HG03439 (cell line): ENCODE measurements around the gene KL.

Experiments used
- ATAC-seq: cut with Tn5 transposase; IDR thresholded peaks from one replicate; pipeline ENCODE4 v1.9.1; 2021; ENCODE audit warnings: mild to moderate bottlenecking, moderate library complexity; ENCODE audit not compliant: unreplicated experiment

KL gene

GRCh38 chr13:33016414-33017322 lies at the start of gene KL:
TSS of gene KL (plus strand) at chr13:33016423. CDS start at chr13:33016441, 18 bp downstream.
- ATAC-seq: peak; percentile 33

DNA sequence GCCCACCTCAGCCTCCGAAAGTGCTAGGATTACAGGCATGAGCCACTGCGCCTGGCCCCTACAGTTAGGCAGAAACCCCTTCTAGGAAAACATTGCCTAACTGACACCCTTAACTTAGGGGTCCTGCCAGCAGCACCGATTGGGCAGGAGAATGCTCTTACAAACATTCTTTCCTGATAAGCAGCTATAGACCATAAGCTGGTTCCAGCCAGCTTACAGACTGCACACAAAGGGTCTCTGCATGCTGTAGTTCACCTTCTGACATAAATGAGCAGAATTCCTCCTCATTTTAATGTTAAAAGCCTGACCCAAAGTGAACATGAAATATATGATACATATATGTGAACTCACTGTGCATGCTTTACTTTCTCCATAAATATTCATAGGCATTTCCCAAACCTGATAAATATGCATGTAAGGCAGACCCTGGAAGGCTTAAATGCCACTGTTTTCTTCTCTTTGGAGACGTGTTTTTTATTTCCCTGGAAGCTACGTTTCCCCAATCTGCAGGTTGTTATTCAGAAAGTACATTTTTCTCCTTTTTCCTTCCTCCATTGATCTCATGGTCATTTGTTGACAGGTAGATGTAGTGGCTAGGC lies 48.5 kb upstream of the KL start:
- ATAC-seq: no peak

GRCh38 chr13:32968316-32968715 lies 47.9 kb upstream of the KL start:
- ATAC-seq: no peak

- ATAC-seq: no peak
Observed at GRCh38 chr13:32968793-32969192, 47.4 kb upstream of the KL start.

DNA sequence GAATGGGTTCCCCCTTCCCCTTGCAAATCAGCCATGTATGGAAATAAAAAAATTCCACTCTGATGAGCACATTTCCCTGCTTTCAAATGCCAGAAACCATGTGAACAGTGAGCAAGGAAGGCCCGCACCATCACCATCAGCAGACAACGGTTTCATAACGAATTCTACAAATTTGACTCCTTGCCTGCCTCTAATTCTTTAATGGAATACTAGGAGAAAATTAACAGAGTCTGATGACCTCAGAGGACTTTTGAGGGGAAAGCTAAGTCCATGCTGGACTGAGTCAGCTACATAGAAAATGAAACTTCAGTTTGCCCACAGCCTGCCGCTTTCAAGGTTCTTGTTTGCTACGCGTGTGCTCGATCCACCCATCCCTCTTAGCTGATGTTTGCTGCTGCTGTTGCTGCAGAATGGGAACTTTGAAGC lies 46.7 kb upstream of the KL start:
- ATAC-seq: peak; percentile 77

DNA sequence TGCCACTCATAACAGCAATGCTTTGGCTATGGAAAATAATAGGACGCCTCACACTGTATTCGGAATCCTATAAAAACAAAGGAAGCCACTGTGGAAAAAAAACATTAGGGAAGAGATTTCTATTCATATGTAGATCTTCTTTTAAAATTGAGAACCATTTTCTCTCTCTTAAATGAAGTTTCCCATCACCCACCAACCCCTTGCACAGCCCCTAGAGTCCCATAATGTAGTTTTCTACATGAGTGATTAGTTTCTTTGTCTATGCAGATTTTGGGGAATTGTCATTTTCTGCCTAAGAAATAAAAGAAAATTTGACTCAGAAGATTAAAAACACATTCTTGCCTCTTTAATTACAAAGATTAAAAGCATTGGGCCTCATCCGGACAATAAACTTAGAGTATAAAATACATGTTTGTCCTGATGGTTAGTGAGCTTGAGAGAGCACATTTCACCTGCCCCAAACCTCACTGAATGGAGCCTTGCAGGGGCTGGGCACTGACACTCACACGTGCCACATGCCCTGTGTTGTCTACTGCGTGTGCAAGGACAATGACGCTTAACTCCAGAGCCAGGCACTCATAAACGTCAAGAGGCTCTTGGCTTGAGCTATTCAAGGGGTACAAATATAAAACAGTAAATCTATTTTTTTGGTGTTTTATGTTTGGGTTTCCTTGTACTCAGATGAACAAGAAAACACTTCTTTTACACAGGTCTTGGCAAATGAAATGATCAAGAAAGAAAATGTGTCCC lies 40.0 kb upstream of the KL start:
- ATAC-seq: no peak

DNA sequence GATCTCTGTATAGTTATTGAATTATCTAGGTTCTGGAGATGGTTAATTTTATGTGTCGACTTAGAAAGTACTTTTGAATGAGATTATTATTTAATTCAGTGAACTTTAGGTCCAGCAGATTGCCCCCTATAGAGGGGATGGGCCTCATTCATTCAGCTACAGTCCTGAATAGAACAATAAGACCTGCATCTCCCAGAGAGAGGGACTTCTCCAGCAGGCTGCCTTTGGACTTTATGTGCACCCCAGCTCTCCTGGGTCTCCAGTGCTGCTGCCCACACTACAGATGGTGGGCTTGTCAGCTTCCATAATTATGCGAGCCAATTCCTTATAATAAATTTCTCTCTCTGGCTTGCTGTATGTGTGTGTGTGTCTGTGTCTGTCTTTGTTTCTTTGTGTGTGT lies 39.3 kb upstream of the KL start:
- ATAC-seq: no peak

DNA sequence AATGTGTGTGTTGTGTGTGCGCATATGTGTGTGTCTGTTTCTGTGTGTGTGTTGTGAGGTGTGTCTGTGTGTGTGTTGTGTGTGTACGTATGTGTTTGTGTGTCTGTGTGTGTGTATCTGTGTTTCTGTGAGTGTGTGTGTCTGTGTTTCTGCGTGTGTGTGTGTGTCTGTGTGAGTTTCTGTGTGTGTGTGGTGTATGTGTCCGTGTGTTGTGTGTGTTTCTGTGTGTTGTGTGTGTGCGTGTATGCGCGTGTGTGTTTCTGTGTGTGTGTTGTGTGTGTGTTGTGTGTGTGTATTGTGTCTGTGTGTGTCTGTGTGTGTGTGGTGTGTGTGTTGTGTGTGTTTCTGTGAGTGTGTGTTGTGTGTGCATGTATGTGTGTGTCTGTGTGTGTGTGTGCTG lies 38.9 kb upstream of the KL start:
- ATAC-seq: no peak

GRCh38 chr13:32978278-32978677 lies 37.9 kb upstream of the KL start:
- no peak for ATAC-seq

DNA sequence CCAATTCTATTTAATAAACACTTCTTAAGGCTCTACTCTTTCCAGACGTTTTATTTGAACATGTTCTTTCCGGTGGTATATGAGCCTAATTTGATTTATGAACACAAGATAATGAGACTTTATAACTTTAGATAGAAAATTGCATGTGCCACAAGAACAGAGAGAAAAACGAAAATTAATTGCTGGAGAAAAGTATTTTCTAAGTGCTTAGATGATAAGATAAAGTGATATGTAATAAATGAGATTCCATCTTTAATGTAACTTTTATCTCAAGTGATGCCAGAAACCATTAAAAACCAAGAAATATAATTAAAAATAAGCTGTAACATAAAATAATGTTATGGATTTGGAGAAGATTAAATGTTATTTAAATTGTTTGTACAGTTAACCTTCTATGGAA lies 33.2 kb upstream of the KL start:
- no peak for ATAC-seq

DNA sequence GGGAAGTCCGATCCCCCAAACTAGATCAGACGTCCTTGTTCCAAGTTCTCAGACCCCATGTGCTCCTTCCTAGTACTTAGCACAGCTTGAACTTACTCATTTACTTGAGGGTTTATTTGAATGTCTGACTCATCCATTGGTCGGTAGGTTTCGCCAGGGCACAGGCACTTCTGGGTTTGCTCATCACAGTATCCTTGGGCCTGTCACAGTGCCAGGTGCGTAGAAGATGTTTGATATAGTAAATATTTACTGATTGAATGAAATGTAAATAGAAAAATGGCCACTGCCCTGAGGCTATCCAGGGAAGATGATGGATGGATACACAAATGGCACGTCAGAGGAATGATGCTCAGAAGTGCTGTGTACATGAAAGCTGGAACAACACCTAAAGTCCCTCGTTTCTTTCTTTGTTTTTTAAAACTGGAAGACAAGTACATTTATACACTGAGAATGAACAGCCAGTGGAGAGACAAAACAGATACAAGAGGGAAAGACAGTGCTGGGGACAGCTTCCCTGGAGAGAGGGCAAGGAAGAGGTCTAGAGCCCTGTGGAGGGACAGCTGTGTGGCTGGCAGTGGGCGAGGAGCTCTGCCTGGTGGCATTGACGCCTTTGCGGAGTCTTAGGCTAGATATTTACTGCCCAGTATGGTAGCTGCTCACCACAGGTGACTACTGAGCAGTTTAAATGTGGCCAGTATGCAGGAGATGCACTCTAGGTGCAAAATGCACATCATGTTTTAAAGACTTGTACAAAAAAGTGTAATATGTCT lies 31.2 kb upstream of the KL start:
- ATAC-seq: no peak

DNA sequence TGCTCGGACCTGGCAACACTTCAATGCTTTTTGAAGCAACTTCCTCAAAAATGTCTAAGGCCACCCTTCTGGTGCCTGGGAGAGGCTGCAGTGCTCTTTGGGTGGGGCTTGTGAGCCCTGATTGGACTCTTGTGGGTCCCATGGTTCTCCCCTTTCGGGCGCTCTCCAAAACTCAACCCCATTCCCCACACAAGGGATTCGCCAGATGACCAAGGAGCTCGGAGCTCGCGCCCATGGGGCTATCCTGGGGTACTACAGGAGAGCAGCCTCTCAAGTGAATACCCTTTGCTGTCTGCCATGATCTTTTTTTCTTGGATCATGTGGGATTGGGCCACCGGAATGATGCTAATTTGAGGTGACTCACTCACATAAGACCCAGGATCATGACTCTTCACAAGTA lies 29.7 kb upstream of the KL start:
- no peak for ATAC-seq

- ATAC-seq: no peak
Observed at GRCh38 chr13:32987462-32987861, 28.8 kb upstream of the KL start.

- no peak for ATAC-seq
Observed at GRCh38 chr13:32988608-32989289, 27.5 kb upstream of the KL start.

GRCh38 chr13:32989290-32989667 lies 26.9 kb upstream of the KL start:
- ATAC-seq: no peak

DNA sequence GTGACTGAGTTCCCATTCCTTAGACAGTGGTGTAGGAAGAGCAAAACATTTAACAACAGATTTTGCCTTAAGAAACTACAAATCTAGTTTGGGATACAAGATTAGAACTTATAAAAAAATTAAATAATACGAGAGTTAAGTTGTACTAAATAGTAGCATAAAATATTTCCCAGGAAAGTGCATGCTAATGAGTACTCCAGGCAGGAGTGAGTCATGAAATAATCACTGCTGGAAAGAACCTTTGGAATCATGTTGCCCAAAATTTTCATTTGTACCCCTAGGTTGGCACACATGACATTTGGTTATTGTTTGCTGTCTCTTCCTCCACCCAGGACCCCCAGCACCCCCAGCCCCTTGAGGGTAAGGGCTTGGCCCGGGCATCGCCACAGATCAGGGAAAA lies 26.3 kb upstream of the KL start:
- ATAC-seq: no peak

DNA sequence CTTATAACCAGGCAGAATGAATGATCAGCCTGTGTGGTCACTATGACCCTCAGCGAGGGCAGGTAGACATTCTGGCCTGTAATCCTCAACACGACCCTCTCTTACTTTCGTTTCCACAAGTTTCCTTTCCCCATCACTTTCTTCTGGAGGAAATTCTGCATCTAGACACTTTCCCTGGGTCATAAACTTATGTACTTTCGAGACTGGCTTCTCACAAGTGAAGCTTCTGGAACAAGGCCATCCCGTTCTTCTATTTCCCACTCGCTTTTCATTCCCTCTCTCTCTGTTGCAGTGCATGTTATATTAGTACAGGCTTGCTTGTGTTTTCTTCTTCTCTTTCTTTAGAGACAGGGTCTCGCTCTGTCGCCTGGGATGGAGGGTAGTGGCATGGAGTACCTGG lies 23.1 kb upstream of the KL start:
- no peak for ATAC-seq

DNA sequence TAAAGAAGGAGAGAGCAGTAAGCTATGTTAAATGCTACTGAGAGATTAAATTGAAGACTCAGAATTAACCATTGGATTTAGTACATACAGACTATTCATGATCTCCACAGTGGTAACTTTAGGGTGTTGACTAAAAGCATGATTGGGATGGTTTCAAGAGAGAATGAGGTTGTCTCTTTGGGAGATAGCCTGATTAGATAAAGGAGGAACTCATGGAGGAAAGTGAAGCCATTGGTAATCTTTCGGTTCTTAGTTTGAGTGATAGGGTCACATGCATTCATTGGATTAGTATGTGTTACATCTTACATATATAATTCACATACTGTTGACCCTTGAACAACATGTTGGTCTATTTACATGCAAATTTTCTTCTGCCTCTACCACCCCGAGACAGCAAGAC lies 18.8 kb upstream of the KL start:
- no peak for ATAC-seq

DNA sequence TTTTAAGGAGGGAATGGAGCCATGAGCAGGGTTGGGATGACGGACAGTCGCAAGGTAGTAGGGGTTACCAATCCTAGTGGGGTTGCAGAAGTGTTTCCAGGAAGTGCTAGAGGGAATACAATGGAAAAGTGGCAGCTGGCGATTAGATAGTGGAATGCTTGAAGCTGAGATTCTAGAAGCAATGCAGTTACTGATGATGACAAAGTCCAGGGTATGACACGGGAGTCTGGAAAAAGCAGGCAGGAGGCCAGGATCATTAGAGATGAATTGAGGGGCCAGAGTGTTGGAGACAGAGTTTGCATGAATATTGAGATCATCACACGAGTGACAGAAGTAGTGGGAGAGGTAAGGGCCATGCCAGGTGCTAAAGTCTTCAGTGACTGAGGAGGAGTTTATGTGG lies 17.3 kb upstream of the KL start:
- no peak for ATAC-seq

DNA sequence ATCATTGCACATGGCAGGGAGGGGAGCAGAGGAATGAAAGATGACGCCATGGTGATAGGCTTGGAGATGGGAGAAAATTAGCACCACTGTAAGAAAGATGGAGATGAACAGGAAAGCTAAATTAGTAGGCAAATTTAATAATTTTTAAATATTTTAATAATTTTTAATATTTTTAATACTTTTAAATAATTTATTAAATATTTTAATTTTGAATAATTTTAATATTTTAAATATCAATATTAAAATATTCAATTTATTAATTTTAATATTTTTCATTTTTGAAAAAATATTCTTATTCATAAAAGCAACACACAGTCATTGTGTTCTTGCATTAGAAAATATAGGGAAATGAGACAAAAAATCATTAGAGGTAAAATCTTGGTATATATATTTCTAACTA lies 15.9 kb upstream of the KL start:
- ATAC-seq: no peak
